ENCODE measurements around the gene DMD. TPM values are rescaled to one million over a fixed set of nuclear protein-coding genes. Genes with fewer than 3 reads are reported as not detected.

The DMD gene
- total and polyA plus RNA-seq, 5 experiments from 2014 or later, result 0.26 to 0.91 TPM; not detected in 3

DNA sequence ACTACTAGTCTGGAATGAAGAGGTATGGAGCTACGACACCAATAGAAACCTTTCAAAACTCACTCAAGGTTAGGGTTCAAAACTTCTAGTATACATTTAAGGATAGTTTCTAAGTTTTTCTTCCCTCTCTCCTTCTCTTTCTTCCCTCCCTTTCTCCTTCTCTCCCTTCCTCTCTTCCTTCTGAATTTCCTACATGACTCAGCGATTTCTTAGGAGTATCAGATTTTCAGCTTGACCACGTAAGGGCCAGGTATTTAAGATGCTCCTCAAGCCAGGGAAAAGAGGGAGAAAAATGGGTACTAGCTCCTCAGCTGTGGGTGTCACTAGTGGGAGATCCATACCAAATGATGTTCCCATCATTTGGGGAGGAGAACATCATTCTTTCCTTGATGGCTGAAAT is 2083.6 kb downstream of the DMD start:
- Mint-ChIP-seq H3K36me3 (no peaks in the 10 kb centered on the region), H3K27me3 (peaks cover 0 to 3% (median 0%) of the 10 kb centered on the region in 5 donors), H3K4me1 (no peaks in the 10 kb centered on the region), H3K27ac (no peak overlapping the region), H3K4me3 (no peak overlapping the region), H3K9me3 (peaks cover 0 to 2% (median 0%) of the 10 kb centered on the region in 9 donors)
- no peak for DNase-seq
- POLR2A ChIA-PET, result no interaction called here
- ATAC-seq, result no peak

DNA sequence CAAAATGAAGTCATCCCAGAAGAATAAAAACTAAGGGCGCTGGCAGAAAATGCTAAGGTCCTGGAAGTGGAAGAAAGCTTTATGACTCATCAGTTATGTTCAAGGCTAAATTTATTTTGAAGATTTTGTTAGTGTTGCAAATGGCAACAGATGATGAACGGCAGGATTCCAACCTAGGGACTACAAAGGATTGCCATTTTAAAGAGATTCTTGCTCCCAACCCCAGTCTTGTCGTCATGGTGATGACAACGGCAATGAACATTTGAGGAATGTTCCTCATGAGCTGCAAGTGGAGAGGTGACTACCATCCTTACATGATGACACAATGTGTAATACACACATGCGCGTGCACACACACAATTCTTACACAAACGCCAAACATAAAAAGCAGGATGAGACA is 2085.1 kb downstream of the DMD start:
- ATAC-seq (no peak), DNase-seq (no peak)
- H3K9me3 Mint-ChIP-seq, result peaks cover 0 to 2% (median 0%) of the 10 kb centered on the region in 9 donors
- POLR2A ChIA-PET, result no interaction called here
- H3K4me1 Mint-ChIP-seq, result no peaks in the 10 kb centered on the region
- H3K27me3 Mint-ChIP-seq, result peaks cover 0 to 7% (median 0%) of the 10 kb centered on the region in 5 donors
- H3K27ac Mint-ChIP-seq, result no peak overlapping the region
- H3K36me3 Mint-ChIP-seq, result no peaks in the 10 kb centered on the region
- no peak overlapping the region for H3K4me3 Mint-ChIP-seq

DNA sequence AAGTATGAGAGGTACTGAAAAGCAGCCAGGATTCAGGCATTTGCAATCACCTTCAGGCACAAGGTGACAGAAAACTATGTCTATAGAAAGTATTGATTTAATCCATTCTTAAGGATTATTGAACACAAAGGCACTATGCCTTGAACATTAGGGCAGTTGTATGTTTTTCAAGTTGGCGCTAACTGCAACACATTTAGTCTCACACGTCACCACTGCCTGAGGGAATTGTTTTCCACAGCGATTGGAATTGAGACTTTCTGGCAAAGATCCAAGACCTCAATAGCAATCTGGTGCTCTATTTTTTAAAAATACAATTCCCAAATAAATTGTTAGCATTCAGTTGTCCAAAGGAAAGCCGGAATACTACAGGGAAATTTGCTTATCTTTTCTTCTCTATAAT is 2086.8 kb downstream of the DMD start:
- Mint-ChIP-seq H3K27ac (no peak overlapping the region), H3K27me3 (peaks cover 0 to 4% (median 0%) of the 10 kb centered on the region in 5 donors), H3K9me3 (peaks cover 0 to 2% (median 0%) of the 10 kb centered on the region in 9 donors), H3K36me3 (no peaks in the 10 kb centered on the region), H3K4me1 (no peaks in the 10 kb centered on the region), H3K4me3 (no peak overlapping the region)
- DNase-seq (no peak), ATAC-seq (no peak)
- POLR2A ChIA-PET, result no interaction called here

DNA sequence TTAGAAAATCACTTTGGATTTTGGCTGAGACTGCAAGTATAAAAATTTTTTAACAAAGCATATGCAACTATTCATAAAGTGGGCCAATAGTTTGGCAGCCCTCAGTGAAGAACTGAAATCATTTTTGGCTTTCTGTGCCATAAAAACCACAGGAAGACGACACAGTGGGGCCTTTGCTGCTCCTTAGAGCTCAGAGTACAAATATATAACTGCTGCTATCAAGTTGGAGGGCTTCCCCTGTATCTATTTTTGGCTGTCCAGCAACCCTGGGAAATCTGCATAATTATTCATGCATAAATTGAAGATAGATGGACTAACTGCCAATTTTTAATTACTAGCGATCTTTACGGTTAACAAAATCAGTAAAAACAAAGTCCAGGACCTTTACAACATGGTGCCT is 2088.0 kb downstream of the DMD start:
- no peak for ATAC-seq
- POLR2A ChIA-PET, result no interaction called here
- peaks cover 0 to 4% (median 0%) of the 10 kb centered on the region in 5 donors for H3K27me3 Mint-ChIP-seq
- DNase-seq, result no peak
- no peaks in the 10 kb centered on the region for H3K36me3 Mint-ChIP-seq
- peaks cover 0 to 2% (median 0%) of the 10 kb centered on the region in 9 donors for H3K9me3 Mint-ChIP-seq
- no peak overlapping the region for H3K27ac Mint-ChIP-seq
- no peaks in the 10 kb centered on the region for H3K4me1 Mint-ChIP-seq
- no peak overlapping the region for H3K4me3 Mint-ChIP-seq

DNA sequence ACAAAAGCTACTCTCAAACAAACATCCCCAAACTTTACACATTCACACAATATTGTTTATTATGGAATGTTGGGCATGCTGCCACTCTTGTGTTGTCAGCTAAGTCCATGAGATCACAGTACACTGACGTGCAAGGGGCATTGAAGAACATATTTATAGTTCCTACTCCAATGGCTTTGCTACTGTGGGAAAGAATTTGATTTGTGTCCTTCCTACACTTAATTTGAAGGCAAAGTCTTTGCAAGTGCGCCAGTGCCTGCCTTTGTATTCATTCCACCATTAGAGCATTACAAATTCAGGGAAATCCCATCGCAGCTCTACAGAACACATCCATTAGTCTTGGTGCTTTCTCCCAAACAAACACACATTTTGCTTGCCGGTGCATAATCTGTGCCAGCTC is 2094.1 kb downstream of the DMD start:
- ATAC-seq (no peak), DNase-seq (no peak)
- no peak overlapping the region for H3K27ac Mint-ChIP-seq
- H3K4me3 Mint-ChIP-seq, result no peak overlapping the region
- peaks cover 0 to 14% (median 2%) of the 10 kb centered on the region in 5 donors for H3K27me3 Mint-ChIP-seq
- H3K9me3 Mint-ChIP-seq, result peaks cover 0 to 3% (median 0%) of the 10 kb centered on the region in 9 donors
- POLR2A ChIA-PET, result no interaction called here
- no peaks in the 10 kb centered on the region for H3K4me1 Mint-ChIP-seq
- H3K36me3 Mint-ChIP-seq, result no peaks in the 10 kb centered on the region

DNA sequence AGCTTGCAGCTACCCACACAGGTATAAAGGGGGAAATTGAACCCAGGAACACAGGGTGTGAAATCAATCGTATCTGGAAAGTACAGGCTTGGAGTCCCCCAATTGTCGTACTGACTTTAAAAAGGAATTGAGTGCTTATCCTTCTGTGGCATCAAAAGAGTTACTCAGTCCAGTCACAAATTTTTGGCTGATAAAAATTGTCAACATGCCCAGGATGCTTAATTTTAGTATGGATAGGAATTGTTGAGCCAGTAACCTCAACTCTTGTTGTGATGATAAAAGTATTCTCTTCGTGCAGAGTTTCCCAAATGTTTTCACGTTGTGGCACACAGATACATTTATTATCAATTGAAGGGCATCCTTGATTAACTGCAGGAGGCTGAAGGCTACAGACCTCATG is 2096.0 kb downstream of the DMD start:
- Mint-ChIP-seq H3K27me3 (peaks cover 0 to 15% (median 2%) of the 10 kb centered on the region in 5 donors), H3K36me3 (no peaks in the 10 kb centered on the region), H3K4me3 (no peak overlapping the region), H3K9me3 (peaks cover 0 to 3% (median 0%) of the 10 kb centered on the region in 9 donors), H3K4me1 (no peaks in the 10 kb centered on the region), H3K27ac (no peak overlapping the region)
- ATAC-seq (no peak), DNase-seq (no peak)
- POLR2A ChIA-PET, result no interaction called here

DNA sequence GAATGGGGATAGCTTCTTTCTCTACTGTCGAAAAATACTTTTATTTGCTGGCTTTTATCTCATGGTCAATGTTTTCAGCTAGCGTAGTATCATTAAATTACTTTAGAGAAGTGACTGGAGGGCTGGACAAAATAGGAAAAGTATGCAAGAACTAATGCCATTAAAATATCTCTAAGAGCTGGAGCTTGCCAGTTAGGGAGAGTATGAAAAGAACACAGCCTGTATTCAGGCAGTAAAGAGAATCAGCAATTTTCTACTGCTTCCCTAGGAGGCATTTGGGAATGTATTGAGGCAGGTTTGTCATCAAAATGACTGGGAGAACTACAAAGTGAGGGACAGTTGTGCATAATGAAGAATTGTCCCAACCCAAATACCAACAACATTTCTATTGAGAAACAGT is 2096.5 kb downstream of the DMD start:
- POLR2A ChIA-PET, result no interaction called here
- Mint-ChIP-seq H3K27me3 (peaks cover 0 to 15% (median 2%) of the 10 kb centered on the region in 5 donors), H3K36me3 (no peaks in the 10 kb centered on the region), H3K4me1 (no peaks in the 10 kb centered on the region), H3K9me3 (peaks cover 0 to 3% (median 0%) of the 10 kb centered on the region in 9 donors), H3K4me3 (no peak overlapping the region), H3K27ac (no peak overlapping the region)
- ATAC-seq (no peak), DNase-seq (no peak)

DNA sequence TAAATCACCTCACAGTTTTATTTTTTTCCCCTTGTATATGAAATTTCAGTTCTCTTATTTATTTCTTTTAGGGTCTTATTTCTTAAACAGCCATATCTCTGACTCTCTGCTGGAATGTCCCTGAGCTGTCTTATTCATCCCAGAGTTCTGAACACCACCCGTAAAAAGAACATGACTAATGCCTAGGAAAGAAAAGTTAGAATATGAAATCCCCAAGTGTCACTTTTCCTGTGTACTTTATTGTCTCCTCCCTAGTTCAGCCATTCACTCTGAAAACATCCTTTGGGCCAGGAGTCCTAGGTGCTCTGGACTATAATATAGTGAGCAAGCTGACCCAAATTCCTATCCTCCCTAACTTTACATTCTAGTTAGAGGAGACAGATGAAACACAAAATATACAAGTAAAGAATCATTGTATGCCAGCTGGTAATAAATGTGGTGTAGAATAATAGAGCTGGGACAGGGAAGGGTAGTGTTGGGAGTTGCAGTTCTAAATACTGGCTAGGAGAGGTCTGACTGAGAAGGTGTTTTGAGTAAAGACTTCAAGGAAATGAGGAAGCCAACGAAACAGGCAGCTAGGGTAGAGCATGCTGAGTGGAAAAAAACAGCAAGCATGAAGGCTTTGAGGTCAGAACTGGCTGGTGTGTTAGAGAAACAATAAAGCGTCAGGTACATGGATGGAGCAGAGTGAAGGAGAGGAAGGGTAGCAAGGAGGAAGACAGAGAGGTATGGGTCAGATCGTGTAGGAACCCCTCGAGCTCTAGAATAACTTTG is 2098.9 kb downstream of the DMD start:
- Mint-ChIP-seq H3K4me1 (no peaks in the 10 kb centered on the region), H3K27ac (no peak overlapping the region), H3K9me3 (peaks cover 0 to 3% (median 0%) of the 10 kb centered on the region in 9 donors), H3K27me3 (peaks cover 0 to 15% (median 2%) of the 10 kb centered on the region in 5 donors), H3K4me3 (no peak overlapping the region), H3K36me3 (no peaks in the 10 kb centered on the region)
- ATAC-seq (no peak), DNase-seq (no peak)
- POLR2A ChIA-PET, result no interaction called here

DNA sequence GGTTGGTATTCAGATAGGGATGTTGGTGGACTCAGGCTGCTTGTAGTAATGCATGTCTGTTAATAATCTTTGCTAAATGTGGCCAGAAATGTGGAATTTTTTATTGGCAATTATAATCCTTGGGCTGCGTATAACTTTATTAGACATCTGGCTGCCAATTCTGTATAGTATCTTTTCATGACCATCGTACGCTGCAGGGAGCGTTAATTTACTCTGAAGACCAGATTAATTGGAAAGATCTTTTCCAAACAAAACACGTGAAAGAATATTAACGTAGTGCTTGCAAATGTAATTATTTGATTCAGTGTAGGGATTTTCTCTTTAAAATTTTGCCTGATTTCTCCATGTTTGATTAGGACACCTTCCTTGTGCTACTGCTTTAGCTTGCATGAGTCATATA is 2100.7 kb downstream of the DMD start:
- POLR2A ChIA-PET, result no interaction called here
- H3K36me3 Mint-ChIP-seq, result no peaks in the 10 kb centered on the region
- no peak overlapping the region for H3K4me3 Mint-ChIP-seq
- no peak overlapping the region for H3K27ac Mint-ChIP-seq
- no peaks in the 10 kb centered on the region for H3K4me1 Mint-ChIP-seq
- no peak for DNase-seq
- no peak for ATAC-seq
- peaks cover 0 to 15% (median 2%) of the 10 kb centered on the region in 5 donors for H3K27me3 Mint-ChIP-seq
- peaks cover 0 to 3% (median 0%) of the 10 kb centered on the region in 9 donors for H3K9me3 Mint-ChIP-seq

DNA sequence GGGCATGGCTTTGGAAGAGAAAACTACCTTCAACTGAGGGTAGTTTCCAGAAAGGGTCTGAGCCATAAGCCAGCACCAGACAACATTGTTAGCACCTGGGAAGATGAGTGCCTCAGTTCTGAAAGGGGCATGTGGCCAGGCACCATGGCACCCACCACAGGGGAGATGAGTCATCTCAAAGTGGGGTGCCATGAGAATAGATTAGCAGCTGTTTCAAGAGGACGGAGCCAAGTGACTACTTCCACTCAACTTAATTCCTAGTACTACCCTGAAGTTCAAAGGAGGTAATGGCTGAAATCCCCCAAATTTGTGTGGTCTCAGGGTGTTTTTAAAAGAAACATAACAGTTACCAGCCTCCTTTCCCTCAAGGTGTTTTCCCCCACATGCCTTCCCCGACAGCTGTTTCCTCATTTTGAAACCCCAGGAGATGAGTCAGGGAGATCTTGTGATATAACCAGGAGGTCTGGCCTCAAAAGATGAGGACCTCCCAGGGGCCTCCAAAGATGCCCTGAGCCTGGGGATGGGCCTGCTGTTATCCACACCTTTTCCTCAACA is 2111.7 kb downstream of the DMD start:
- Mint-ChIP-seq H3K4me3 (no peak overlapping the region), H3K36me3 (no peaks in the 10 kb centered on the region), H3K27me3 (peaks cover 0 to 2% (median 0%) of the 10 kb centered on the region in 5 donors), H3K4me1 (no peaks in the 10 kb centered on the region), H3K9me3 (peaks cover 0 to 7% (median 0%) of the 10 kb centered on the region in 9 donors), H3K27ac (no peak overlapping the region)
- ATAC-seq, result no peak
- DNase-seq, result no peak
- POLR2A ChIA-PET, result no interaction called here

DNA sequence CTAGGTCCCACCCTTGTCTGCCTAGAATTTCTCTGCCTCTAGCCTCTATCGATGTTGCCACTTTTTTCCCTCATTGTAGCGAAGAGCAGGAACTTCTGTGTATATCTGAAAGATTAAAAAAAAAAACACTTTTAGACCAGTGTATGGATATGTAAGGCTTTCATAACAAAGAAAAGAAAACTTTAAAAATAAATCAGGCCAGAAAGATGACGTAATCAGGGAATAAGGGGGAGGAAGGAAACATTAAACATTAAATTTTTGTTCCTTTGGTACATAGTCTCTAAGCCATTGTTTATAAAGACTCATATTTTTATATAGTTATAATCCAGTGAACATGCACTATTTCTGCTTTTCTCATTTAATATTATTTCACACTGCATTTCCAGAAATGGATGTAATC is 2113.3 kb downstream of the DMD start:
- H3K36me3 Mint-ChIP-seq, result no peaks in the 10 kb centered on the region
- no peak overlapping the region for H3K27ac Mint-ChIP-seq
- no peak overlapping the region for H3K4me3 Mint-ChIP-seq
- H3K9me3 Mint-ChIP-seq, result peaks cover 0 to 7% (median 0%) of the 10 kb centered on the region in 9 donors
- POLR2A ChIA-PET, result no interaction called here
- ATAC-seq, result no peak
- peaks cover 0 to 2% (median 0%) of the 10 kb centered on the region in 5 donors for H3K27me3 Mint-ChIP-seq
- no peak for DNase-seq
- no peaks in the 10 kb centered on the region for H3K4me1 Mint-ChIP-seq

DNA sequence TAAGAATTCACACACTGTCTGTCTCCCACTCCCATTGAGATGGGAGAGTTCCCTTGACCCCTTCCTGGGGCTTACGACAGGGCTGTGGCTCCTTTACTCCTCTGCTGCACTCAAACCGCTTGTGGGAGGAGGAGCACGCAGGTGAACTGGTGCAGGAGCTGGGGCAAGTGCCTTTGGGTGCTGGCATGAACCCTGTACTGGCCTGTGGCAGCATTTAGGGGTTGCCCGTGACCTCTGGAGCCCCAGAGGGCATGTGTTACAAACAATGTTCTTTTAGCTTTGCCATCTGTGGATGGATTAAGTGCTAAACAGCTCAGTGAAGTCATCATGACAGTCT is 2117.7 kb downstream of the DMD start:
- no peak for ATAC-seq
- Mint-ChIP-seq H3K36me3 (no peaks in the 10 kb centered on the region), H3K4me1 (no peaks in the 10 kb centered on the region), H3K27me3 (peaks cover 0 to 2% (median 0%) of the 10 kb centered on the region in 5 donors), H3K27ac (no peak overlapping the region), H3K4me3 (no peak overlapping the region), H3K9me3 (peaks cover 0 to 7% (median 0%) of the 10 kb centered on the region in 9 donors)
- no peak for DNase-seq
- POLR2A ChIA-PET, result no interaction called here

DNA sequence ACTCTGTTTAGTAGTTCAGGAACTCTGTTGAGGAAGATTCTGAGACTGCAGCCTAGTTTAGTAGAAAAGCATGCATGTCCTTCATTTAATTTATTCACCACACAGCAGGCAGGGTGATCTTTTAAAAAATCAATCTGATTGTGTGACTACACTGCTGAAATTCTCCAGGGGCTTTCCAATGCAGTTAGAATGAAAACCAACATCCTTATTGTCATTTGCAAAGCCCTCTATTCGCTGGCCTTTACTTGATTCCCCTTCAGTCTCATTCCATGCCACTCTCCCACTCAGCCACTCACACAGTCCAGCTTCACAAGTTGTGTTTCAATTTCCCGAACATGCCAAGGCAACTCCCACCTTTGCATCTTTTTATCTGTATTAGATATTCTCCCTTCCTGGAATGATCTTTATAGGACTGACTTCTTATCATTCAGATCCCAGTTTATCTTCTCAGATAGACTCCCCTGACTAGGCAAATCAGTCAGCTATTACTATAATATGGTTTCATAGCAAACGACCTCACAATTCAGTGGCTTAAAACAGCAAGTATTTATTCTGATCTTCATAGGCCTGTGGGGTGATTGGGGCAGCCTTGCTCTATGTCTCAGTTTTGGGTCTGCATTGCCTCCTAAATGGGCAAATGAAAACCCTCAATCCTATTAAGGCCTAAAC is 2118.2 kb downstream of the DMD start:
- ATAC-seq (no peak), DNase-seq (no peak)
- Mint-ChIP-seq H3K27ac (no peak overlapping the region), H3K4me1 (no peaks in the 10 kb centered on the region), H3K36me3 (no peaks in the 10 kb centered on the region), H3K27me3 (peaks cover 0 to 2% (median 0%) of the 10 kb centered on the region in 5 donors), H3K9me3 (peaks cover 0 to 7% (median 0%) of the 10 kb centered on the region in 9 donors), H3K4me3 (no peak overlapping the region)
- POLR2A ChIA-PET, result no interaction called here

All from naive thymus-derived CD8-positive, alpha-beta T cell (primary cell).